Measurements from ENCODE around the gene AURKAIP1. TPM values are rescaled to one million over a fixed set of nuclear protein-coding genes. Genes with fewer than 3 reads are reported as not detected.

Gene AURKAIP1
- total RNA-seq, 1 experiment from 2014 or later, result 823 TPM

DNA sequence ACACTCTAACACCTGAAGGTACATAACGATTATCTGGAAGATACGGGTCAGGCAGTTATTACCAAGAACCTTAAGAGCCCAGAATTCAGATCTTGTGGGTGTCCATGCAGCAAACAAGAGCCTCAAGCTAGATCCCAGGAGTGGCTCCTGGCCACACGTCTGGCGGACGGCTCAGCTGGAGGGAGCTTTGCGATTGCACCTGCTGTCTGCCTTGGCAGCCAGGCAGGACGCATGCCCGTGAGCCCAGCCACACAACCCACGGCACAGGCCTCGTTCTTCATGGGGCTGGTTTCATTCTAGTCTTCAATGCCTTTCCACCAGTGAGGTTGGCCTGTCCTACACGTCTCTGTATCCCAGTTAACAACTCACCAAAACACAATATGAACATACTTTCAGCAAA is 18.4 kb upstream of the AURKAIP1 start:
- ChIA-PET CTCF (no interaction called here), POLR2A (ENCODE audit: unreplicated experiment) (no interaction called here)
- H2AFZ ChIP-seq (ENCODE audit: low read length), result no peak overlapping the region
- no peaks in the 10 kb centered on the region for H3F3A ChIP-seq (ENCODE audit: low read length, unreplicated experiment)
- ATAC-seq (no peak), DNase-seq (no peak)
- TF ChIP-seq, protein P1, sequence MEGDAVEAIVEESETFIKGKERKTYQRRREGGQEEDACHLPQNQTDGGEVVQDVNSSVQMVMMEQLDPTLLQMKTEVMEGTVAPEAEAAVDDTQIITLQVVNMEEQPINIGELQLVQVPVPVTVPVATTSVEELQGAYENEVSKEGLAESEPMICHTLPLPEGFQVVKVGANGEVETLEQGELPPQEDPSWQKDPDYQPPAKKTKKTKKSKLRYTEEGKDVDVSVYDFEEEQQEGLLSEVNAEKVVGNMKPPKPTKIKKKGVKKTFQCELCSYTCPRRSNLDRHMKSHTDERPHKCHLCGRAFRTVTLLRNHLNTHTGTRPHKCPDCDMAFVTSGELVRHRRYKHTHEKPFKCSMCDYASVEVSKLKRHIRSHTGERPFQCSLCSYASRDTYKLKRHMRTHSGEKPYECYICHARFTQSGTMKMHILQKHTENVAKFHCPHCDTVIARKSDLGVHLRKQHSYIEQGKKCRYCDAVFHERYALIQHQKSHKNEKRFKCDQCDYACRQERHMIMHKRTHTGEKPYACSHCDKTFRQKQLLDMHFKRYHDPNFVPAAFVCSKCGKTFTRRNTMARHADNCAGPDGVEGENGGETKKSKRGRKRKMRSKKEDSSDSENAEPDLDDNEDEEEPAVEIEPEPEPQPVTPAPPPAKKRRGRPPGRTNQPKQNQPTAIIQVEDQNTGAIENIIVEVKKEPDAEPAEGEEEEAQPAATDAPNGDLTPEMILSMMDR (conservative IDR thresholded peaks at IDR 0.05; ENCODE audit: low read depth, low read length), result no peak
- TF ChIP-seq EZH2 (IDR thresholded peaks at IDR 0.05; ENCODE audit: low read length, unreplicated experiment), result no peak
- no peak for TF ChIP-seq EZH2phosphoT487 (IDR thresholded peaks at IDR 0.05; ENCODE audit: borderline replicate concordance, low read length)
- H3K9me2 ChIP-seq (replicated peaks; ENCODE audit: low read length), result no peaks in the 10 kb centered on the region
- H3K36me3 ChIP-seq (ENCODE audit: low read depth, low read length), result peaks cover 80% of the 10 kb centered on the region
- no peak overlapping the region for H3K4me3 ChIP-seq (ENCODE audit: low read length)
- no peak overlapping the region for H3K27ac ChIP-seq (ENCODE audit: low read length)
- intact Hi-C loops (cut with micrococcal nuclease), result no loop called here
- peaks cover 76% of the 10 kb centered on the region for H3K79me2 ChIP-seq (ENCODE audit: low read length)
- no peaks in the 10 kb centered on the region for H3K9me3 ChIP-seq (ENCODE audit: low read length)
- H3K9ac ChIP-seq (ENCODE audit: low read length), result no peak overlapping the region
- H3K27me3 ChIP-seq (ENCODE audit: low read length), result no peaks in the 10 kb centered on the region
- no peak overlapping the region for H3K4me2 ChIP-seq (ENCODE audit: low read length)
- H3K4me1 ChIP-seq (ENCODE audit: insufficient read depth, low read length), result peaks cover 11% of the 10 kb centered on the region
- no TSS peak for BruUV-seq (replicated peaks)
- H4K20me1 ChIP-seq (ENCODE audit: low read length), result 0 out of 2 replicates have a peak, but pooled peaks cover 11% of the 10 kb centered on the region

DNA sequence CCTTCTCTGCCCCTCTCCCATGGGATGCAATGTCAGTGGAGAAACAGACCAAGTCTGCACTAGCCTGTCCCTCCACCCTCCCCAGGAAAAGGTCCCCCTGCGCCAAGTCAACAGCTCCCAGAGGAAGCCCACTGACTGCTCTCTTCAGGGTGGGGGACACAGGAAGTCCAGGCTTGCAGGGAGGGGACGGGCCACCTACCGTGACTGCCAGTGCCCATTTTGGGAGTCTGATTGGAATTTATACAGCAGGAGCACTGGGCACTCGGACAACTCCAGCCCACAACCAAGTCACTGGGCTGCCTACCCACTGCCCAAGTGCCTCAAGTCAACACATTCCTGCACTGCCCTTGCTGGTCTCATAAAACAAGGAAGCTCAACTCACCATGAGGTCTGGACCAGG is 18.0 kb upstream of the AURKAIP1 start:
- H3F3A ChIP-seq (ENCODE audit: low read length, unreplicated experiment), result no peaks in the 10 kb centered on the region
- DNase-seq, result no peak
- H3K4me3 ChIP-seq (ENCODE audit: low read length), result no peak overlapping the region
- peaks cover 84% of the 10 kb centered on the region for H3K36me3 ChIP-seq (ENCODE audit: low read depth, low read length)
- intact Hi-C loops (cut with micrococcal nuclease), result no loop called here
- H3K79me2 ChIP-seq (ENCODE audit: low read length), result peaks cover 72% of the 10 kb centered on the region
- no peak overlapping the region for H3K27ac ChIP-seq (ENCODE audit: low read length)
- no peaks in the 10 kb centered on the region for H3K9me3 ChIP-seq (ENCODE audit: low read length)
- H3K4me2 ChIP-seq (ENCODE audit: low read length), result no peak overlapping the region
- 0 out of 2 replicates have a peak, but pooled peaks cover 11% of the 10 kb centered on the region for H4K20me1 ChIP-seq (ENCODE audit: low read length)
- TF ChIP-seq EZH2 (IDR thresholded peaks at IDR 0.05; ENCODE audit: low read length, unreplicated experiment), result no peak
- TF ChIP-seq EZH2phosphoT487 (IDR thresholded peaks at IDR 0.05; ENCODE audit: borderline replicate concordance, low read length), result no peak
- TF ChIP-seq, protein P1 (conservative IDR thresholded peaks at IDR 0.05; ENCODE audit: low read depth, low read length), result no peak
- peaks cover 10% of the 10 kb centered on the region for H3K4me1 ChIP-seq (ENCODE audit: insufficient read depth, low read length)
- no peak overlapping the region for H2AFZ ChIP-seq (ENCODE audit: low read length)
- no TSS peak for BruUV-seq (replicated peaks)
- H3K9ac ChIP-seq (ENCODE audit: low read length), result no peak overlapping the region
- POLR2A ChIA-PET (ENCODE audit: unreplicated experiment), result no interaction called here
- H3K9me2 ChIP-seq (replicated peaks; ENCODE audit: low read length), result no peaks in the 10 kb centered on the region
- no peak for ATAC-seq
- H3K27me3 ChIP-seq (ENCODE audit: low read length), result no peaks in the 10 kb centered on the region
- CTCF ChIA-PET, result no interaction called here

DNA sequence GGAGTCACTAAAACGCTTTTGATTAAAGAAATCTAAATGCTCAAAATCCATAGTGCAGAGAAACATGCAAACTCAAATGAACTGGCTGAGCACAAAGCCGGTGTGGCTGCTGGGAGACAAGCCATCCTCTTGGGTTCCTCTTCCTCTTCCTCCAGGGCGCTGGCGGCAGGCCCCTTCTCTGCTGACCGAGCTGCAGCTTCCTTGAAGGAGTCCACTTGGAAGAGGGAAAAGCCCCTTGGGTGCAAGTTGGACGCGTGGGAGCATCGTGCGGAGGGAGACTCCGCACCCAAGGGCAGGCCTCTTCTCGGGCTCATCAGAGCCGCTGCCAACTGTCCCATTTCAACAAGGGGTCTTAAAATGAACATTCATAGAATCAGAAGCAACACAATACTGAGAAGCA is 16.2 kb upstream of the AURKAIP1 start:
- no peak overlapping the region for H3K4me2 ChIP-seq (ENCODE audit: low read length)
- no peaks in the 10 kb centered on the region for H3K4me1 ChIP-seq (ENCODE audit: insufficient read depth, low read length)
- ChIA-PET POLR2A (ENCODE audit: unreplicated experiment) (no interaction called here), CTCF (no interaction called here)
- ATAC-seq (no peak), DNase-seq (no peak)
- 0 out of 2 replicates have a peak, but pooled peaks cover 11% of the 10 kb centered on the region for H4K20me1 ChIP-seq (ENCODE audit: low read length)
- no peaks in the 10 kb centered on the region for H3K27me3 ChIP-seq (ENCODE audit: low read length)
- H3K4me3 ChIP-seq (ENCODE audit: low read length), result no peak overlapping the region
- H3K79me2 ChIP-seq (ENCODE audit: low read length), result peaks cover 71% of the 10 kb centered on the region
- H3K27ac ChIP-seq (ENCODE audit: low read length), result no peak overlapping the region
- no peaks in the 10 kb centered on the region for H3K9me3 ChIP-seq (ENCODE audit: low read length)
- BruUV-seq (replicated peaks), result no TSS peak
- no peaks in the 10 kb centered on the region for H3K9me2 ChIP-seq (replicated peaks; ENCODE audit: low read length)
- H3K36me3 ChIP-seq (ENCODE audit: low read depth, low read length), result peaks cover 90% of the 10 kb centered on the region
- intact Hi-C loops (cut with micrococcal nuclease), result no loop called here
- TF ChIP-seq EZH2phosphoT487 (IDR thresholded peaks at IDR 0.05; ENCODE audit: borderline replicate concordance, low read length) (no peak), EZH2 (IDR thresholded peaks at IDR 0.05; ENCODE audit: low read length, unreplicated experiment) (no peak)
- TF ChIP-seq, protein P1 (conservative IDR thresholded peaks at IDR 0.05; ENCODE audit: low read depth, low read length), result no peak
- H2AFZ ChIP-seq (ENCODE audit: low read length), result no peak overlapping the region
- no peak overlapping the region for H3K9ac ChIP-seq (ENCODE audit: low read length)
- H3F3A ChIP-seq (ENCODE audit: low read length, unreplicated experiment), result no peaks in the 10 kb centered on the region
